ENCODE results near the gene PSTPIP1.

DNA sequence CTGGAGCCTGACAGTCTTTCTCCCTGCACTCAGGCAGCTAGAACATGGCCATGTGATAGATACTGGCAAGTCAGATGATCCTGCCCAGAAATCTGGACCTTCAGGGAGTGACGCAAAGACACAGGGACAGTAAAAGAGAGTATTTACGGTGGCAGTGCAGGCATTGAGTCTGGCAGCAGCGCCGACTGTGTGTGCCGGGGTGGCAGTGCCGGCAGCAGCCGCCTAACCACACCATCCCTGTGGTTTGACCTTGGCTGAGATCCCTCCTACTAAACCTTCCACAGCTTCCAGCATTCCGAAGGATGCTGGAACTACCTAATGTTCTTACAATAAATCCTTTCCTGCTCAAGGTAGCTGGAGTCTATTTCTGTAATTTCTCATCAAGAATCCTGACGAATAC lies 80.6 kb downstream of the PSTPIP1 start:
- TF ChIP-seq, protein P1, sequence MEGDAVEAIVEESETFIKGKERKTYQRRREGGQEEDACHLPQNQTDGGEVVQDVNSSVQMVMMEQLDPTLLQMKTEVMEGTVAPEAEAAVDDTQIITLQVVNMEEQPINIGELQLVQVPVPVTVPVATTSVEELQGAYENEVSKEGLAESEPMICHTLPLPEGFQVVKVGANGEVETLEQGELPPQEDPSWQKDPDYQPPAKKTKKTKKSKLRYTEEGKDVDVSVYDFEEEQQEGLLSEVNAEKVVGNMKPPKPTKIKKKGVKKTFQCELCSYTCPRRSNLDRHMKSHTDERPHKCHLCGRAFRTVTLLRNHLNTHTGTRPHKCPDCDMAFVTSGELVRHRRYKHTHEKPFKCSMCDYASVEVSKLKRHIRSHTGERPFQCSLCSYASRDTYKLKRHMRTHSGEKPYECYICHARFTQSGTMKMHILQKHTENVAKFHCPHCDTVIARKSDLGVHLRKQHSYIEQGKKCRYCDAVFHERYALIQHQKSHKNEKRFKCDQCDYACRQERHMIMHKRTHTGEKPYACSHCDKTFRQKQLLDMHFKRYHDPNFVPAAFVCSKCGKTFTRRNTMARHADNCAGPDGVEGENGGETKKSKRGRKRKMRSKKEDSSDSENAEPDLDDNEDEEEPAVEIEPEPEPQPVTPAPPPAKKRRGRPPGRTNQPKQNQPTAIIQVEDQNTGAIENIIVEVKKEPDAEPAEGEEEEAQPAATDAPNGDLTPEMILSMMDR (IDR thresholded peaks at IDR 0.05; ENCODE audit: insufficient read depth, low read depth, low read length): no peak
- TF ChIP-seq EZH2 (IDR thresholded peaks at IDR 0.05; ENCODE audit: insufficient read depth, low read length): no peak
